MM.1S (cell line): ENCODE results near the gene CREBBP.

Source experiments
- DNase-seq: peaks from one replicate; pipeline ENCODE4 v3.0.0-alpha.2; 2015
- H2AFZ ChIP-seq: fragments of 300-600 bp; sonication (generic); 2 replicates; pipeline ENCODE4 v1.6.0; 2016; ENCODE audit warnings: antibody characterized with exemption, low read length
- H3F3A ChIP-seq: fragments of 300-600 bp; sonication (generic); 2 replicates; pipeline ENCODE4 v1.6.1; 2016; ENCODE audit warnings: mild to moderate bottlenecking, antibody characterized with exemption, low read length, moderate library complexity, mixed read lengths; ENCODE audit not compliant: insufficient read depth
- H3K27ac ChIP-seq: fragments of 300-600 bp; sonication (generic); 2 replicates; pipeline ENCODE4 v1.5.1; 2016; ENCODE audit warnings: mild to moderate bottlenecking, low read length
- H3K27me3 ChIP-seq: fragments of 300-600 bp; sonication (generic); replicated peaks from 2 replicates; pipeline ENCODE4 v1.6.0; 2016; ENCODE audit warnings: low read length; ENCODE audit not compliant: insufficient read depth
- H3K36me3 ChIP-seq: fragments of 300-600 bp; sonication (generic); replicated peaks from 2 replicates; pipeline ENCODE4 v1.6.1; 2016; ENCODE audit warnings: mild to moderate bottlenecking, low read length, mixed read lengths; ENCODE audit not compliant: insufficient read depth
- H3K4me1 ChIP-seq: fragments of 300-600 bp; sonication (generic); 2 replicates; pipeline ENCODE4 v1.6.1; 2016; ENCODE audit warnings: low read length, mixed read lengths
- H3K4me2 ChIP-seq: fragments of 300-600 bp; sonication (generic); 2 replicates; pipeline ENCODE4 v1.6.0; 2016; ENCODE audit warnings: low read depth, low read length
- H3K4me3 ChIP-seq: fragments of 300-600 bp; sonication (generic); 2 replicates; pipeline ENCODE4 v1.5.1; 2016; ENCODE audit warnings: low read length, mixed read lengths
- H3K79me2 ChIP-seq: fragments of 300-600 bp; sonication (generic); 2 replicates; pipeline ENCODE4 v1.6.1; 2016; ENCODE audit warnings: mixed run types, low read length, mixed read lengths
- H3K9ac ChIP-seq: fragments of 300-600 bp; sonication (generic); 2 replicates; pipeline ENCODE4 v1.6.1; 2016; ENCODE audit warnings: low read length, mixed read lengths
- H3K9me2 ChIP-seq: fragments of 300-600 bp; sonication (generic); replicated peaks from 2 replicates; pipeline ENCODE4 v1.6.1; 2016; ENCODE audit warnings: mild to moderate bottlenecking, low read length, mixed read lengths; ENCODE audit not compliant: insufficient read depth
- H3K9me3 ChIP-seq: fragments of 300-600 bp; sonication (generic); replicated peaks from 2 replicates; pipeline ENCODE4 v1.6.1; 2016; ENCODE audit warnings: mild to moderate bottlenecking, low read length, mixed read lengths; ENCODE audit not compliant: insufficient read depth
- H4K20me1 ChIP-seq: fragments of 300-600 bp; sonication (generic); 2 replicates; pipeline ENCODE4 v1.6.1; 2016; ENCODE audit warnings: mild to moderate bottlenecking, low read length, moderate library complexity, mixed read lengths; ENCODE audit not compliant: insufficient read depth
- EZH2 ChIP-seq: fragments of 300-600 bp; sonication (generic); optimal IDR thresholded peaks from 2 replicates; pipeline ENCODE3; 2017; ENCODE audit warnings: low read depth, mild to moderate bottlenecking, antibody characterized with exemption, low read length, mixed read lengths
- EZH2phosphoT487 ChIP-seq: fragments of 300-600 bp; sonication (generic); IDR thresholded peaks from 2 replicates; pipeline ENCODE4 v1.6.1; 2018; ENCODE audit warnings: antibody characterized with exemption, low read length
- TF ChIP-seq, protein P1 (sequence below): fragments of 300-600 bp; sonication (generic); IDR thresholded peaks from 2 replicates; pipeline ENCODE4 v1.5.1; 2016; ENCODE audit warnings: antibody characterized with exemption, low read length, mixed read lengths

CREBBP gene

DNA sequence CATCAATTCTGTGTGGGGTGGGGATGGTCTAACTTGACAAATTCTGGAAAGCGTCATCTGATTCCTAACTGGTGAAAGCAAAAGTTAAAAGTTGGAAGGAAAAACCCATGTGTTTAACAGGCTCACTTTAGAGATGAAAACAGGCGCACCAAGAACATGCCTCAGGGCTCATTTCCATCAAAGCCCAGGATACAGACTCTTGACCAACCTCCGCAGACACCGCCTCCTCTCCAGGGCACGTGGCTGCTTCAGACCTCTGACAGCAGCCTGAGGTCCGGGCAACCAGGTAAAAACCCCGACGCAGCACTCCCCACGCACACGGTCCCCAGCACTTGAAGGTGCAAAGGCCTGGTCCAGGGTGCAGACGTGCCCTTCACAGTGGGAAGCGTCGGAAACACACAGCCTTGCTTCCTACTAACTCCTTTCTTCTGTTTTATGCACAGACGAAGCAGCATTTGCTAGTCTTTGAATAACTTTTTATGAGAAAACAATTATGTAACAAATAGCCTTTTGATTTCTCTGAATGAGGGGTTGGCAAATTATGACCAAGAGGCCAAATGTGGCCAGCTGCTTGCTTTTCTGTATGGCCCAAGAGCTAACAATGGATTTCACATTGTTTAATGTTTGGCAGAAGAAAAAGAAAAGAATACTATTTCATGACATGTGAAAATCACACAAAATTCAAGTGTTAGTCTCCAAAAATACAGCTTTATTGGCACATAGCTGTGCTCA, 119.0 kb downstream of the CREBBP start:
- H3K4me3 ChIP-seq: no peak overlapping the region
- 0 out of 2 replicates have a peak, but pooled peaks cover 10% of the 10 kb centered on the region for H3K36me3 ChIP-seq
- no peaks in the 10 kb centered on the region for H4K20me1 ChIP-seq
- H3K9me2 ChIP-seq: no peaks in the 10 kb centered on the region
- no peak for DNase-seq
- no peak overlapping the region for H3K9ac ChIP-seq
- TF ChIP-seq EZH2 (no peak), EZH2phosphoT487 (no peak)
- TF ChIP-seq, protein P1, sequence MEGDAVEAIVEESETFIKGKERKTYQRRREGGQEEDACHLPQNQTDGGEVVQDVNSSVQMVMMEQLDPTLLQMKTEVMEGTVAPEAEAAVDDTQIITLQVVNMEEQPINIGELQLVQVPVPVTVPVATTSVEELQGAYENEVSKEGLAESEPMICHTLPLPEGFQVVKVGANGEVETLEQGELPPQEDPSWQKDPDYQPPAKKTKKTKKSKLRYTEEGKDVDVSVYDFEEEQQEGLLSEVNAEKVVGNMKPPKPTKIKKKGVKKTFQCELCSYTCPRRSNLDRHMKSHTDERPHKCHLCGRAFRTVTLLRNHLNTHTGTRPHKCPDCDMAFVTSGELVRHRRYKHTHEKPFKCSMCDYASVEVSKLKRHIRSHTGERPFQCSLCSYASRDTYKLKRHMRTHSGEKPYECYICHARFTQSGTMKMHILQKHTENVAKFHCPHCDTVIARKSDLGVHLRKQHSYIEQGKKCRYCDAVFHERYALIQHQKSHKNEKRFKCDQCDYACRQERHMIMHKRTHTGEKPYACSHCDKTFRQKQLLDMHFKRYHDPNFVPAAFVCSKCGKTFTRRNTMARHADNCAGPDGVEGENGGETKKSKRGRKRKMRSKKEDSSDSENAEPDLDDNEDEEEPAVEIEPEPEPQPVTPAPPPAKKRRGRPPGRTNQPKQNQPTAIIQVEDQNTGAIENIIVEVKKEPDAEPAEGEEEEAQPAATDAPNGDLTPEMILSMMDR: no peak
- no peak overlapping the region for H3K4me2 ChIP-seq
- no peaks in the 10 kb centered on the region for H3F3A ChIP-seq
- no peak overlapping the region for H2AFZ ChIP-seq
- H3K79me2 ChIP-seq: no peaks in the 10 kb centered on the region
- no peaks in the 10 kb centered on the region for H3K4me1 ChIP-seq
- H3K9me3 ChIP-seq: no peaks in the 10 kb centered on the region
- no peak overlapping the region for H3K27ac ChIP-seq
- H3K27me3 ChIP-seq: no peaks in the 10 kb centered on the region

- Histone ChIP-seq H4K20me1 (no peaks in the 10 kb centered on the region), H3K9ac (no peak overlapping the region), H3K79me2 (no peaks in the 10 kb centered on the region), H3K9me2 (no peaks in the 10 kb centered on the region), H3K9me3 (no peaks in the 10 kb centered on the region), H3K36me3 (0 out of 2 replicates have a peak, but pooled peaks cover 10% of the 10 kb centered on the region), H3K27me3 (no peaks in the 10 kb centered on the region), H2AFZ (no peak overlapping the region), H3K27ac (no peak overlapping the region), H3K4me1 (no peaks in the 10 kb centered on the region), H3F3A (no peaks in the 10 kb centered on the region), H3K4me3 (no peak overlapping the region), H3K4me2 (no peak overlapping the region)
- TF ChIP-seq, protein P1: no peak
- TF ChIP-seq EZH2phosphoT487 (no peak), EZH2 (no peak)
- DNase-seq: no peak
Observed at GRCh38 chr16:3760518-3760917, 120.0 kb downstream of the CREBBP start.

- 0 out of 2 replicates have a peak, but pooled peaks cover 10% of the 10 kb centered on the region for H3K36me3 ChIP-seq
- no peaks in the 10 kb centered on the region for H3K9me2 ChIP-seq
- H4K20me1 ChIP-seq: no peaks in the 10 kb centered on the region
- H2AFZ ChIP-seq: no peak overlapping the region
- no peaks in the 10 kb centered on the region for H3F3A ChIP-seq
- no peaks in the 10 kb centered on the region for H3K79me2 ChIP-seq
- H3K4me1 ChIP-seq: no peaks in the 10 kb centered on the region
- no peak overlapping the region for H3K4me2 ChIP-seq
- H3K27me3 ChIP-seq: no peaks in the 10 kb centered on the region
- no peaks in the 10 kb centered on the region for H3K9me3 ChIP-seq
- H3K27ac ChIP-seq: no peak overlapping the region
- no peak for DNase-seq
- no peak overlapping the region for H3K9ac ChIP-seq
- H3K4me3 ChIP-seq: no peak overlapping the region
- TF ChIP-seq EZH2: no peak
- TF ChIP-seq, protein P1: no peak
- TF ChIP-seq EZH2phosphoT487: no peak
Observed at GRCh38 chr16:3759736-3760135, 120.8 kb downstream of the CREBBP start.
